GM19240 (cell line): Measurements from ENCODE around the gene GRIPAP1.

Experiments
- DNase-seq: peaks from one replicate; pipeline ENCODE4 v3.0.0; 2011; ENCODE audit warnings: low spot score; ENCODE audit not compliant: insufficient read length

GRIPAP1 gene

DNA sequence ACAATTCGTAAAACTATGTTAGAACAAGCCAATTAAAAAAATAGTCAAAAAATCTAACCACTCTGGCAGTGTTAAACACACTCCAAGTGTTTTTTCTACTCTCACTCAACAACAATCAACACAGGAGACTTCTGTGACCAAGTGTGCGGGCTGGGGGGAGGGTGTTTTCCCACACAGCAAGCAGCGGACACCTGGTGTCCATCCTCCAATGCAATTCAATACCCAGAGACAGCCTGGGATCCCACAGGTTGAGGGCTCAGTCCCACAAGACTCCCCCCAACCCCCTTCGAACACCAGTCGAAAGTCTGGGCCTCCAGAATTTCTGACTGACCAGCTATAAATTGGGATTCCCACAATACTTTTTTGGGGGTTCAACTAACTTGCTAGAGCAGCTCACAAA lies 74.9 kb downstream of the GRIPAP1 start:
- no peak for DNase-seq

GRCh38 chrX:48924270-48924669 lies 77.8 kb downstream of the GRIPAP1 start:
- no peak for DNase-seq

DNA sequence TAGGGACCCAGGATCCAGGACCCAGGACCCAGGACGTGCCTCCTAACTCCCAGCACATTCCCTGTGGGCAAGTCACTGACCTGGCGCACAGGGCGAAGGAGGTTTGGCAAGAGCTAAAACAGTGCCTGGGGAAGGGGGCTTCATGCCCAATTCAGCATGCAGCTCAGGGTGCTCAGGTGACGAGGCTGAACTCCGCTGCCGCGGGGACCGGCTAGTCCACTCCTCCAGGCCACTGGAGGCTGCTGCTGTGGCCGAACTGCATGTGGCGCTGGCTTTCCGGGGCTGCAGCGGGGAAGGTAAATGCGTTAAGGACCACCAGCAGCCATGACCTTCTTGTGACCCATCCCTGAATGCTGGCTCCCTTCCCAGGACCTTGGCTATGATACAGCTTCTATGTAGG lies 78.3 kb downstream of the GRIPAP1 start:
- no peak for DNase-seq
